MCF 10A (cell line): ENCODE data around the gene APC2. TPM values are rescaled to one million over a fixed set of nuclear protein-coding genes. Genes with fewer than 3 reads are reported as not detected.

Experiments
- BruUV-seq: library from RNA; stranded (reverse); fragments of 400-500 nt; replicated peaks from 2 replicates; lab custom pipeline; 2021; lab: Mats Ljungman, UMichigan
- CTCF ChIA-PET: fragments of 300-600 bp; sonication (Branson Sonifier 250); formaldehyde crosslinking; extraction: SDS; loops from one replicate; lab custom pipeline; 2021; ENCODE audit warnings: antibody characterized with exemption, inconsistent platforms; lab: Yijun Ruan, JAX
- POLR2A ChIA-PET: fragments of 300-600, 350-650 bp; sonication (Branson Sonifier 250); formaldehyde crosslinking; extraction: SDS; loops from one replicate; lab custom pipeline; 2020; ENCODE audit warnings: antibody characterized with exemption, inconsistent platforms; lab: Yijun Ruan, JAX
- DNase-seq: peaks from one replicate; pipeline ENCODE4 v3.0.0-alpha.2; 2018; ENCODE audit not compliant: unreplicated experiment
- H3K27ac Mint-ChIP-seq: one replicate; pipeline ENCODE4 v1.8.0; 2022; ENCODE audit warnings: mild to moderate bottlenecking, low read depth, mixed read lengths; ENCODE audit not compliant: unreplicated experiment
- H3K27me3 Mint-ChIP-seq: one replicate; pipeline ENCODE4 v1.8.0; 2022; ENCODE audit warnings: mixed read lengths; ENCODE audit not compliant: insufficient read depth, unreplicated experiment
- H3K36me3 Mint-ChIP-seq: one replicate; pipeline ENCODE4 v1.8.0; 2022; ENCODE audit warnings: mild to moderate bottlenecking, moderate library complexity, mixed read lengths; ENCODE audit not compliant: insufficient read depth, unreplicated experiment
- H3K4me1 Mint-ChIP-seq: one replicate; pipeline ENCODE4 v1.8.0; 2022; ENCODE audit warnings: mixed read lengths; ENCODE audit not compliant: insufficient read depth, unreplicated experiment
- H3K4me3 Mint-ChIP-seq: one replicate; pipeline ENCODE4 v1.8.0; 2022; ENCODE audit warnings: mild to moderate bottlenecking, moderate library complexity, mixed read lengths; ENCODE audit not compliant: unreplicated experiment
- H3K9me3 Mint-ChIP-seq: one replicate; pipeline ENCODE4 v1.8.0; 2022; ENCODE audit warnings: mixed read lengths; ENCODE audit not compliant: unreplicated experiment
- intact Hi-C: fragments of 100-400 bp; cut with micrococcal nuclease; formaldehyde crosslinking; loops from 2 replicates; pipeline ENCODE4 v1.14.1; 2022
- total RNA-seq: library from RNA; stranded (reverse); gene quantifications from 2 replicates; pipeline ENCODE4 v1.2.3, GENCODE V29; 2022
- TF ChIP-seq, protein P1 (sequence below): fragments of 200-600 bp; IDR thresholded peaks from one replicate; pipeline ENCODE4 v1.8.0; 2022; ENCODE audit warnings: antibody characterized with exemption, mild to moderate bottlenecking; ENCODE audit not compliant: unreplicated experiment

Gene APC2
- total RNA-seq, 1 experiment from 2014 or later = 0.23 TPM

DNA sequence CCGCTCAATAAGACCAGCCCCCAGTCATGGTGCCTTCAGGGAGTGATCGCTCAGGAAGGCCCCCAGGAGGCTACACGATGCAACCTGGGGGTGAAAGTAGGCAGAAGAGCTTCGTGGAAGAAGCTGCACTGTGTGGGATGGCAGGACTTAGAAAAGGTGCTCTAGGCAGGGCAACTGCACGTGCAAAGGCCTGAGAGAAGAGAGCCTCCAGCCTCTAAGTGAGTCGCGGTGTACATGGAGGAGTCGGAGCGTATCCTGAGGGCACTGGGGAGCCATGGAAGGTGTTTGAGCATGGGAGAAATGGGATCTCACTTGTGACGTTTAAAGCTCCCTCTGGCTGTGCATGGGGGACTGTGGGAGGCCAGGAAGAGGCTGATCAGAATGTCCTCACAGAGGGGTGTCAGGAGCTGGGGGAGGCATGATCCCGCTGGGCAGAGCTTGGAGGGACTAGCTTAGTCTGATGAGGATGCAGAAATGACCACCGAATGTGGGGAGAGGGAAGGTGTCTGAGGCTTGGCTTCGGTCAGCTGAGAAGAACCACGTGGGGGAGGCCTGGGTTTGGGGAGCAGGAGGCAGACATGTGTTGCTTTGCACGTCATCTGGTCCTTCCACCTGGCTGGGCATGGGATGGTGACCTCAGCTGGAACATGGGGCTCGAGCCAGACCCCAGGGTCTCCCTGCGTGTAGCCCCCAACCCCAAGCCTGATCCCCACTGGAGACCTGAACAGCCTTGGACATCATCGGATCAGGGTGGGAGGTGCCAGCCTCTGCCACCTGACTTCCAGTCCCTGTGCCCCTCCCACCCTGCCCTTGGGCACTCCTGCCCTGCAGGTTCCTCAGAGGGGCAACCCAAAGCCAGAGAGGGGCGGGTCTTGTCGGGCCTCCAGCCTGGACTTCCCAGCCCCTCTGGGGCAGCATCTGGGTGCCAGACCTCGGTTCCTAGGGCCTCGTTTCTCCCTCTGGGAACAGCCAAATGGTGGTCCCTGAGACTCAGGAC lies 1.1 kb downstream of the APC2 start:
- TF ChIP-seq, protein P1, sequence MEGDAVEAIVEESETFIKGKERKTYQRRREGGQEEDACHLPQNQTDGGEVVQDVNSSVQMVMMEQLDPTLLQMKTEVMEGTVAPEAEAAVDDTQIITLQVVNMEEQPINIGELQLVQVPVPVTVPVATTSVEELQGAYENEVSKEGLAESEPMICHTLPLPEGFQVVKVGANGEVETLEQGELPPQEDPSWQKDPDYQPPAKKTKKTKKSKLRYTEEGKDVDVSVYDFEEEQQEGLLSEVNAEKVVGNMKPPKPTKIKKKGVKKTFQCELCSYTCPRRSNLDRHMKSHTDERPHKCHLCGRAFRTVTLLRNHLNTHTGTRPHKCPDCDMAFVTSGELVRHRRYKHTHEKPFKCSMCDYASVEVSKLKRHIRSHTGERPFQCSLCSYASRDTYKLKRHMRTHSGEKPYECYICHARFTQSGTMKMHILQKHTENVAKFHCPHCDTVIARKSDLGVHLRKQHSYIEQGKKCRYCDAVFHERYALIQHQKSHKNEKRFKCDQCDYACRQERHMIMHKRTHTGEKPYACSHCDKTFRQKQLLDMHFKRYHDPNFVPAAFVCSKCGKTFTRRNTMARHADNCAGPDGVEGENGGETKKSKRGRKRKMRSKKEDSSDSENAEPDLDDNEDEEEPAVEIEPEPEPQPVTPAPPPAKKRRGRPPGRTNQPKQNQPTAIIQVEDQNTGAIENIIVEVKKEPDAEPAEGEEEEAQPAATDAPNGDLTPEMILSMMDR = no peak
- no peak overlapping the region for H3K27ac Mint-ChIP-seq
- intact Hi-C loops = no loop called here
- H3K9me3 Mint-ChIP-seq = no peaks in the 10 kb centered on the region
- POLR2A ChIA-PET = interaction anchor here (0.6 kb wide), 1 partner anchor 178 kb away, joined by 3 read pairs; no protein-coding TSS in a partner anchor
- no TSS peak for BruUV-seq
- H3K36me3 Mint-ChIP-seq = peaks cover 11% of the 10 kb centered on the region
- peaks cover 43% of the 10 kb centered on the region for H3K27me3 Mint-ChIP-seq
- H3K4me1 Mint-ChIP-seq = no peaks in the 10 kb centered on the region
- no peak overlapping the region for H3K4me3 Mint-ChIP-seq
- CTCF ChIA-PET = no interaction called here
- DNase-seq = no peak

DNA sequence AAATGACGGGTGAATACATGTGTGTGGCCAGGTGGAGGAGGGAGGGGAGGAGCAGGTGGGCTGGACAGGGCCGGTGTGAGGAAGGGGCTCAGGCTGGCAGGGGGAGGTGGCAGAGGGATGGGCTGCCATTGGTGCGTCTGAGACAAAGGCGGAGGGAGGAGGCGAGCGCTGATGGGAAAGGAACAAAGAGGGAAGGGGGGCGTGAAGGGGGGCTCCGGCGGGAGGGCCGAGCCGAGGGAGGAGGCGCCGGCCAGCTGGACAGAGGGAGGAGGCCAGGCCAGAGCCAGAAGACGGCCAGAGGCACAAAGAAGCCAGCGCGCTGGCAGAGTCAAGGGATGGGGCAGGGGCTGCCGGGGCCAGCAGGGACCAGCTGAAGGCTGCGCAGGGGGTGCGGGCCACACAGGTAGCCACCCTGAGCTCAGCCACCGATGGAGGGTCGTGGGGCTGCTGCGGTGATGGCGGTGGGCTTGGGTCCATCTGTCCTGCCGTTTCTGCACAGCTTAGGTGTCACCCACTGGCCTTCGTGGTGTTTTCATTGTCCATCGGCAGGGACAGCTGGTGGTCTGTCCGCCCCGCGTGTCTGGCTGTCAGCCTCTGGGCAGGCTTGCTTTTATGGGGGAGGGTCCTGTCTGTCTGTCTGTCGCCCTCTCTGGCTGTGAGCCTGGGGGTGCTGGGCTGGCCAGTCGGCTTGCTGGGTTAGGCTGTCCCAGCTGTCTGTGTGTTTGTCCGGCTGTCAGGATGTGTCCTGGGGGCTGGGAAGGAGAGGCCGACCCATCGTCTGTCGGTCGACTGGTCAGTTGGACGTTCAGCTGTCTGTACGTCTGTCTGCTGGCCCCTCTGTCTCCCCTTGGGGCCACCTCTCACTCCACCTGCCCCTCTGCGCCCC lies 2.2 kb downstream of the APC2 start:
- intact Hi-C loops = no loop called here
- Mint-ChIP-seq H3K4me3 (no peak overlapping the region), H3K27me3 (peaks cover 38% of the 10 kb centered on the region), H3K9me3 (no peaks in the 10 kb centered on the region), H3K27ac (no peak overlapping the region), H3K4me1 (no peaks in the 10 kb centered on the region), H3K36me3 (peaks cover 11% of the 10 kb centered on the region)
- no peak for DNase-seq
- no TSS peak for BruUV-seq
- CTCF ChIA-PET = interaction anchor here (0.6 to 1.1 kb wide), 2 partner anchors 10 to 20 kb away, joined by 3 read pairs; no protein-coding TSS in a partner anchor
- TF ChIP-seq, protein P1 = no peak
- POLR2A ChIA-PET = interaction anchor here (0.6 kb wide), 1 partner anchor 27 kb away, joined by 3 read pairs; the partner anchor contains the start of gene C19orf25

DNA sequence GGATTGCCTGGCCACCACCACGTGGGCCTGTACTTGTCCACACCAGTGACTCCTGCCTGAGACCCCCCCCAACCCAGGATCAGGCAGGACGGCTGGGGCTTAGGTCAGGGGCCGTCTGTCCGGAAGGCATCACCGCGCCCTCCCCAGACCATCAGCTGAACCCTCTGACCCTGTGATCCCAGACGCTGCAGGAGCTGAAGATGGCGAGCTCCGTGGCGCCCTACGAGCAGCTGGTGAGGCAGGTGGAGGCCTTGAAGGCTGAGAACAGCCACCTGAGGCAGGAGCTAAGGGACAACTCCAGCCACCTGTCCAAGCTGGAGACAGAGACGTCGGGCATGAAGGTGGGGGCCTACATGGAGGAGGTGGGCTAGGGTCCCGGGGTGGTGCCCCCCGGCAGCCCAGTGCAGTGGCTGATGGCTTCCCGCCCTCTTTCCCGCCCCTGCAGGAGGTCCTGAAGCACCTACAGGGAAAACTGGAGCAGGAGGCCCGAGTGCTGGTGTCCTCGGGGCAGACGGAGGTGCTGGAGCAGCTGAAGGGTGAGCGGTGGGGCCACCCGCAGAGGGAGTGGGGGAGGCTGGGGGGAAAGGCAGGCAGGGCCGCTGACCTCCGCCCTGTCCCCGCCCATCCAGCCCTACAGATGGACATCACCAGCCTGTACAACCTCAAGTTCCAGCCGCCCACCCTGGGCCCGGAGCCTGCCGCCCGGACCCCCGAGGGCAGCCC lies 3.0 kb downstream of the APC2 start:
- intact Hi-C loops = no loop called here
- Mint-ChIP-seq H3K36me3 (peaks cover 11% of the 10 kb centered on the region), H3K4me3 (no peak overlapping the region), H3K9me3 (no peaks in the 10 kb centered on the region), H3K4me1 (no peaks in the 10 kb centered on the region), H3K27ac (no peak overlapping the region), H3K27me3 (peaks cover 30% of the 10 kb centered on the region)
- ChIA-PET CTCF (interaction anchor here (0.6 to 1.1 kb wide), 3 partner anchors 9 to 138 kb away, joined by 3 to 6 read pairs (median 3); no protein-coding TSS in a partner anchor), POLR2A (interaction anchor here (0.6 to 1.4 kb wide), 4 partner anchors 11 to 1980 kb away, joined by 3 read pairs; no protein-coding TSS in a partner anchor)
- BruUV-seq = no TSS peak
- TF ChIP-seq, protein P1 = no peak
- no peak for DNase-seq
